Stimulated activated CD8-positive, alpha-beta memory T cell treated with anti-CD3 and anti-CD28 coated beads, Interleukin-12 subunit alpha, Interleukin-12 subunit beta, amount 100 ng/mL, for 4 hours (primary cell): ENCODE measurements around the gene LINGO1.

ENCODE experiments used
- DNase-seq: peaks from one replicate; pipeline ENCODE4 v3.0.0-alpha.2; 2020; ENCODE audit warnings: low read depth

The LINGO1 gene

DNA sequence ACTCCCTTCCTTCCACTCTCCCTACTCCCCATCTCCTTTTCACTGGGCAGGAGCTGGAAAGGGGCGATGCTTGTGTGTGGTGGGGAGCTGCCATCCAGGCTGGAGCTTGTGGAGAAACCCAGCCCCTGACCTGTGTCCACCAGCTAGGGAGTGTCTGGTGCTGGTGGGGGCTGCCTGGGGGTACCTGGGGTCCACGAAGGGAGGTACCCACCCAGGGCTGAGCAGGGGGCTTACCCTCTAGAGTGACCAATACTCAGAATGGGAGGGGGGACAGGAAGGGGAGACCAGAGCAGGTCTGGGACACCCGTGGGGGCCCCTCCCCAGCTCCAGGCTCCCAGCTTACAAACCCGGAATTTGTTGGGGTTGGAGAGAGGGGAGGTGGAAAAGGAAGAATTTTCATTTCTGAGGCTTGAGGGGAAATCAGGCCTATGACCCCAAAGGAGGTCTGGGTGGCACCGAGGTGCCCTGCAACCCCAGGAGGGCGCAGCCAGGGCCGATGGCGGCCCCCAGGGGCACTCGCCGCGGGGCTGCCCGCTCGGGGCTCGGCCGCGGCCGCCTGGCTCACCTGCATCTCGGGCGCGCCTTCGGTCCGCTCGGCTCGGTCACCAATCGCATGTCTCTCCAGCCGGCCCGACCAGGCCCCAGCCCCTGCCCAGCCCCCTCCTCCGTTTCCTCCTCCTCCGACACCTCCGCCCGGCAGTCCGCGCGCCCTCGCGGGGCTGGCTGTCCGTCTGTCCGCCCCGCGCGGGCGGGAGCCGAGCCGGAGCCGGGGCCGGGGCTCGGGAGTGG, 773 bp downstream of the LINGO1 start:
- DNase-seq, result no peak

DNA sequence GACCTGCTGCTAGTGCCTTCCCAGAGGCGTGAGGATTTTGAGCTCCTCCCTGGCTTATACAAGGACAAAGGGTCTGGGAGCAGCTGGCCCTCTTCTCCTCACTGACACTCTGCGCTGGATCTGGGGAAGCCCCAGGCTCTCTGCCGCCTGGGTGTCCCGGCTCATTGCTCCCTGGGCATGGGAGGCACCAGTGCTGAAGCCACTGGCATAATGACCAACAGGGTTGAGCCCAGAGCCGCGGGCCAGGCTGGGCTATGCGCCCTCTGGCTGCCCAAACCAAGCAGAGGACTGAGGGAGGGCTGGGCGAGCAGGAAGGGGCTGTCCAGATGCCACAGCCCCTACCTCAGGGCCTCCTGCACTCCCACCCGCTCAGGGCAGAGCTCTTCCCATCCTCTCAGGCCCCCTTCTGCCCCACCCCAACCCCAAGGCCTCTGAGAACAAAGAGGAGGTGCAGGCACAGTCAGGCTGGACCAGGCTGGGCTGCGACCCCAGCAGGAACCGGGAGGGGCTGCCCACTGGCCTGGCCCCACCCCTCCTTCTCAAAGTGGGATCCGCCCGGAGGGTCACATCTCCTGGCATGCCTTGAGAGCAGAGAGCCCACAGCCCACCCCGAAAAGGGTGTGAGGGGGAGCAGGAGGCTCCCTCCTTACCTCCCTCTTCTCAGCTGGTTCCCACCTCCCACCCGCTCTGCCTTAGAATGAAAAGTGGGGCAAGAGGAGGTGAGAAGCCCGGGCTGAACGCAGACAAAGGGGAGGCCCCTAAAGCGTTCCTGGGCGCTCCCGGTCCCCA, 1.6 kb downstream of the LINGO1 start:
- no peak for DNase-seq

DNA sequence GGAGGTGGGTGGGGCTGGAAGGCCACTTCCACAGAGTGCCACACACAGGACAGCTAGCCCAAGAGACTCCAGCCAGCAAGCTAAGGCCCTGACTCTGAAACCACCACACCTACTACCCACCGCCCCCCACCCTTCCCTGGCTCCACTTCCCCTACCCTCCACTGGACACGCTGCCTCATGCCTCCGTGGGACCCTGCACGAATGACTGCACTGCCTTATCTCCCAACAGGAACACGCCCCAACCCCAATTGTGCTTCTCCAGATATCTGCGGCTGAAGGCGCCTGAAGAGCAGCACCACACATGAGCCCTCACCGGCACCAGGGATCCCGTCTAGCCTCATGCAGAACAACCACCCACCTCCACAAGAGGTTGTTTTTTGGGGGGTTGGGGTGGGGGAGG, 2.7 kb downstream of the LINGO1 start:
- no peak for DNase-seq

DNA sequence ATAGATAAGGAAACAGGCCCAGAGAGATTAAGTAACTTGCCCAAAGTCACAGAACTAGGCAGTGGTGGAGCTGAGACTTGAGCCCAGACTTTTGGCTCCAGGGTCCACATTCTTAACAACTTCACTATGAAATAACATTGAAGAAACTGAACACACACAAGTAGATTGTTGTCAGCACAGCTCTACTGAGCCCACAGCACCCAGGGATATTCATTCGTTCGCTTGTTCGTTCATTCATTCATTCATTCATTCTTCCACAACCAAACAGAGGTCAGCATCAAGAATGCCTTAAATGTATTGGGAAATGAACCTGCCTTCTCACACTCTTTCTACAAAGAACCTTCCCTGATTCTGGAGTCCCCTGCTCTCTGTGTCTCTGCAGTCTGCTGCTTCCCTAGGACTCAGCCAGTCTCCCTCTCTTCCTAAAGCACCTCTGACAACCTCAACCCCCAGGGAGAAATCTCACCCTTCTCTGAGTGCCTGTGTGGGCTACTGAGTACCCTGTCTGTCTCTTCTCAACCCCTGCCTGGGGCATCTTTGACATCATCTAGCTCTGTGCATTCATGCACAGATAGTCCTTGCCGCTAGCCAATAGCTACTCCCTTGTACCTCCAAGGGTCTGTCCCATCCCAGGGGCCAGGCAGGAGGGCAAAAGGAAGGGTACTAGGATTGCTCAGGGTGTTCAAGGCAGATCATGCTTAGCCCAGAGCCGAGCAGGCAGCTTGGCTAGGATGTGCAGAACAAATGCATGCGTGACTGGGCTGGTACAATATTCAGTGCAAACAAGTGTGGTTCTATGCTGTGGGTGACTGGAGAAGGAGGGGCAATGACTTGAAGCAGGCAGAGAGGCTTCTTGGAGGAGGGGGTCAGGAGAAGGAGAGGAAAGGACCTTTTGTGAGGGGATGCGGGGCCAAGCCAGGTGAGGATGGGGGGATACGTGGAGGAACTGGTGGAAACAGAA, 3.4 kb downstream of the LINGO1 start:
- no peak for DNase-seq

DNA sequence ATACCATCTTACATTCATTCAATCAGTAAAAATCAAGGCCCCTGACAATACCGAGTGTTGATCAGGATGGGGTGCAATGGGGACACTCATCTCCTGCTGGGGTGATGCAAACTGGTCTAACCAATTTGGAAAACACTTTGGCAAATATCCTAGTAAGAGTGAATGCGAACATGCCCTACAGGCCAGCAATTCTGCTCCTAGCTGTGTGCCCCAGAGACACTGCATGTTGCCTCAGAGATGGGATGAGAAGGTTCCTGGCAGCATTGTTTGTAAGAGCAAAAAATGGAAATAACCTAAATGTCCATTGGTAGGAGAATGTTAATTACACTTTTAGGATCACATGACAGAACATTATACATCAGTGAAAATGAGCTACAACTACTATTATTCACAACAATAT, 4.7 kb downstream of the LINGO1 start:
- no peak for DNase-seq

DNA sequence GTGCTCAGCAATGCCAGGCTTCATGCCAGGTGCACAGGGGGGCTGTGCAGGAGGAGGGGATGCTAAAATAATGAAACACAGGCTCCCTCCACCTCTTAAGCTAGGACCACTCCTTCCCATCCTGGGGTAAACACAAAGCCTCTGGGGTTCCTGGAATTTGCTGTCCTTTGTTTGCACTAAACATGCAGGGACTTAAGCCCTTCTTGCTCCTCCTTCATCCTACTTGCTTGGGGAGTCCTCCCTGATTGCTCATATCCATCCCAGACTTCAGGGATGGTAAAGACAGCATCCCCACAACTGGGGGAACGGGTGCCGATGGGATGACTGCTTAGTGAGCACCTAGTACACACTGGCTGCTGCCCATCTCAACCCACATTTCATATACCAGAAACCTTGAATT, 5.1 kb downstream of the LINGO1 start:
- DNase-seq, result no peak

DNA sequence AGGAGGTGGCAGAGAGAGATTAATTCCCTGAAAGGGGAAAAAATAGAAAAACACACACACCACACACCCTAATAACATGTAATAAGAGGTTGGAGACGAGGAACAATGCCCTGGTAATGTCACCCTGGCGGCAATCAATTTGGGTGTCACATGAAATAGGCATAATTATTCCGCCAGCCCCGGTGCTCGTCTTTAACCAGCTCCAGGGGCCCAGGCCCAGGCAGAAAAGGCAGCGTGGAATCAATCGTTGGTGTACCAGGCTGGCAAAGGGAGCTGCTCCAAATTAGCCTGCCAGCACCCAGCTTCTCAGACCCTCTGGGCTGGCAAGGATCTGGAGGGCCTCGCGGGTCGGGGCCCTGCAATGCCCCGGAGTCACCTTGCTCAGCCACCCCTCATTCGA, 5.6 kb downstream of the LINGO1 start:
- no peak for DNase-seq

DNA sequence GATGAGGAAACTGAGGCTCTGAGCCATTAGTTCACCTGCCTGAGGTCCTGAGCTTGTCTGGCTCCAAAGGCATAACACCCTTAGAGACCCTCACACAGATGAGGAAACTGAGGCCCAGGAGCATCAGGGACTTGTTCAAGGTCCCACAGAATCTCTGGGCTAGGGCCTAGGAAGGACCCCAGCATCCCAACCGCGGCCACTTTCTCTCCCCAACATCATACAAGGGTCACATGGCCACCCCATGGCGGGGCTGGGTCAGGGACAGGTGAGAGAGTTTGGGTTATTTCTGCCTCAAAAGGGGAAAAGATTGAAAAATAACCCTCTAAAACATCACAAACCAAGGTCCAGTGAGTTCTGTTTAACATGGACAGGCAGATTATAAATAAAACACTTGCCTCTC, 6.7 kb downstream of the LINGO1 start:
- no peak for DNase-seq

DNA sequence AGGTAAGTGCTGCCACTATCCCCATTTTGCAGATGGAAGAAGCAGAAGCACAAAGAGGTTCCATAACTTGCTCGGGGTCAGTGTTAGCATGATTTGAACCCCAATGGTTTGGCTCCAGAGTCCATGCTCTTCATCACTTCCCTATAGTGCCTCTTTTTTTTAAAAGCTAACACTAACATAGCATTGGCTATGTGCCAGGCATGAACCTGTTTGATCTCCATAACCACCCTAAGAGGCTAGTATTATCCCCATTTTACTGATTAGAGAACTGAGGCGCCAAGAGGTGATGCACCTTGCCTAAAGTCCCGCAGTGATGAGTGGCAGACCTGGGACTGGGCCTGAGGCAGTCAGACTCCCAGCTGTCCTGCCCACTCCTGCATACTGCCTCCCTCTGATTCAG, 7.3 kb downstream of the LINGO1 start:
- DNase-seq, result no peak

DNA sequence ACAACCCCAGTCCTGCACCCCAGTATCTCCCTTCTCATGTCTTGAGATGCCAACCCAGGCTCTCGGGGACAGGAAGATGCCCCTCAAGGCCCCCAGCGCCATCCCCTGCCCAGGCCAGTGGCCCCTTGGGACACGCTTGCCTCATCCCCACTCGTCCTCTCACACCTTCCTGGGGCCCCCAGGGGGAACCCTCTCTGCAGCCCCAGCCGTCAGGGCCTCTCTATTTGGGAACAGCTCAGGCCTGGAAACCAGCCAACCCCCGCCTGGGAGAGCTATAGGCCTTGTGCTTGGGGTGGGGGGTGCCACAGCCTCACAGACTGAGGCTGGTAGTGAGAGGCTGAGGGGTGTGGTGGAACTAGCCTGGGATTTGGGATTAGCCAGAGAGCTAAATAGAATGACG, 7.8 kb downstream of the LINGO1 start:
- no peak for DNase-seq

DNA sequence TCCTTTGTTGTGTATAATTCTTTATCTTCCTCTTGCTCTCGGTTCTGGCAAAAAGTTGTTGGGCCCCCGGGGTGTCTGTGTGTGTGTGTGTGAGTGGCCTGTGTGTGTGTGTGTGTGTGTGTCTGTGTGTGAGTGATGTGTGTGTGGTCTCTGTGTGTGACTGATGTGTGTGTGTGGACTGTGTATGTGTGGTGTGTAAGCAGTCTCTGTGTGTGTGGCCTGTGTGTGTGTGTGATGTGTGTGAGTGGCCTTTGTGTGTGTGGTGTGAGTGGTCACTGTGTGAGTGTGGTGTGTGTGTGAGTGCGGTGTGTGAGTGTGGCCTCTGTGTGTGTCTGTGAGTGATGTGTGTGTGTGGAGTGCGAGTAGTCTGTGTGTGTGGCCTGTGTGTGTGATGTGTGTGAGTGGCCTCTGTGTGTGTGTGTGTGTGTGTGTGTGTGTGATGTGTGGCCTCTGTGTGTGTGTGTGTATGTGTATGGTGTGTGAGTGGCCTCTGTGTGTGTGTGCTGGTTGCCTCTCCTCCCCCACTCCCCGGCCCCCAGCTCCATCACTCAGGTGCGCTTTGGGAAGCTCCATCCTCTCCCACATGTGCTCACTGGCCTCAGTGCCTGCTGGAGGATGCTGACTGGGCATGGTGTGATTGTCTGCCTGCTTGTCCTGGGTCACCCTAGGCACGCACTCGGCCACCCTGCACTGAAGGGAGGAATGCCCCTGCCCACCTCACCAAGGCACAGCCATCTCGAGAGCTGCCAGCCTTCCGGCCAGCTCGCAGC, 8.8 kb downstream of the LINGO1 start:
- no peak for DNase-seq

DNA sequence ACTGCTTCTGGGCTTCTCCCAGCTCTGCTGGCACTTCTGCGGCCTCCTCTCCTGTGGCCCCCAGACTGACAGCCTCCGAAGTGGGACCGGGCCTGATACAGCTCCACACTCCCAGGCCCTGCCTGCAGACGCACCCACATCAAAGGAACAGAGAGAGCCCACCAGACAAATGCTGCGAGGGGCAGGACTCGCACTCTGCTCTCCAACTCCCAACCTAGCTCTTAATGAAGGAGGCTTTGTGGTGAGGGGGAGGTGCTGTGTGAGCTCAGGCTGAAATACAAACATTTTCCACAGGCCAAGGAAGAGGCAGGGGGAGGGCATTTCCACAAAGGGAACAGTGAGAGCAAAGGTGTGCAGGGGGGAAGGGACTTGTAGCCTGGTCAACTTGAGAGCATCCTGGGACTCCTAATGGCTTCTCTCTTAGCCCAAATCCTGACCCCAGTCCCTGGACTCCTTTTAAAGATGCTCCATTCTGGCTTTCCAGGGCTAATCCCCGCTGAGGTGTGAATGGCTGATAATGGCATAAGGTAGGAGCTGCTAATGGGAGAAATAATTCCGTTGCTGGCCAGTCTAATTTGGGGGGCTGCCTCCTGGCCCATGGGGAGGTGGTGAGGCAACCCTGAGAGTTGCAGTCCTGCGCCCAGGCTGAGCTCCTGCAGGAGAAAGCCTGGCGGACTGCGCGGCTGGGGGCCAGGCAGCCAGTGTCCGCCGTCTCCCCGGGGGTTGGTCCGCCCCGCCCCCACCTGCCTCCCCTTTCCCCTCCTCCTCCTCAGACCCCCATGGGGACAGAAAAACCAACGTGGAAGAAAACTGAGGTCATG, 9.6 kb downstream of the LINGO1 start:
- DNase-seq, result no peak

DNA sequence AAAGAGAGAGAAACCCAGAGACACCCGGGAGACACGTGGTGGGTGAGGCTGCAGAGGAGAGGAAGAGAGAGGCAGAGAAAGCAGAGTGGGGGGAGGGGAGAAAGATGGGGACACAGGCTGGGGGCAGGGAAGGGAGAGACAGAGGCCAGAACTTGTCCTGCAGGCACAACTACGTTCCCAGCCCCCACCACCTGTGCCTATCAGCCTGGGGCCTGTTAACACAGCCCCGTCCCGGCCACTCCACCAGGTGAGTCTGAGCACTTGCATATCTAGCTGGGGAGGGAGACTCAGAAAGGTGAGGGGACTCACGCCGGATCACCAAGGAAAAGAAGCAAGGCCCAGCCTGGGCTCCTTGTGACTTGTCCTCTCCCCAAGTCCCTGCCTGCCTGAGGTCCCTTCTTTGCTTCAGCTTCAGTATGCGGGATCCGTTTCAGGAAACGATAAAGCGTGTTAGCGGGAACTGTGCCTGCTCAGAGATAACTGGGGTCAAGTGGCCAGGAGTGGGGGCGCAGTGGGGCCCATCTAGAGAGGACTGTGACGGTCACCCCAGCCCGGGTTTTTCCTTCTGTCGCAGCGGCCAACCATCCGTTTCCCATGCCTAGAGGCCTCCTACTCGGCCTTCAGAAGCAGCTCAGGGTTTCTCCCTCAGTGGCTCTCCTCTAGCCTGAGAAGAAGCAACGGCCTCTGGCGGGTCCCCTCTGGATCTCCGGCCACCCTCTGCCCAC, 10.3 kb downstream of the LINGO1 start:
- DNase-seq, result no peak

DNA sequence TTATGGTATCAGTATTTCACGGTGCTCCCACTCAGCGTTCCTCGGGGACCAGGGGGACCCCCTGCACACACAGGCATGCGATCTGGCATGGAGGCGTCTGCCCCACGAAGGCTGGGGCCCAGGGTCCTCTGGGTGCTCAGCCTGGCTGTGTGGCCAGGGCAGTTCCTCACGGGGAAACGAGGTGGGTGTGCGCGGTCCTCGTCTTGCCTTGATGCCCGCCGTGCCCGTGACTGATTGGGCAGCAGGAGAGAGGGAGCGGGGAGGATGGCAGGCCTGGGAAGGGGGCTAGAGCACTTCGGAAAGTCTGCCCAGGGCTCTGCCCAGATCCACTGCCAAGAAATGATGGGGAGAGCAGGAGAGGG, 10.9 kb downstream of the LINGO1 start:
- DNase-seq, result no peak

DNA sequence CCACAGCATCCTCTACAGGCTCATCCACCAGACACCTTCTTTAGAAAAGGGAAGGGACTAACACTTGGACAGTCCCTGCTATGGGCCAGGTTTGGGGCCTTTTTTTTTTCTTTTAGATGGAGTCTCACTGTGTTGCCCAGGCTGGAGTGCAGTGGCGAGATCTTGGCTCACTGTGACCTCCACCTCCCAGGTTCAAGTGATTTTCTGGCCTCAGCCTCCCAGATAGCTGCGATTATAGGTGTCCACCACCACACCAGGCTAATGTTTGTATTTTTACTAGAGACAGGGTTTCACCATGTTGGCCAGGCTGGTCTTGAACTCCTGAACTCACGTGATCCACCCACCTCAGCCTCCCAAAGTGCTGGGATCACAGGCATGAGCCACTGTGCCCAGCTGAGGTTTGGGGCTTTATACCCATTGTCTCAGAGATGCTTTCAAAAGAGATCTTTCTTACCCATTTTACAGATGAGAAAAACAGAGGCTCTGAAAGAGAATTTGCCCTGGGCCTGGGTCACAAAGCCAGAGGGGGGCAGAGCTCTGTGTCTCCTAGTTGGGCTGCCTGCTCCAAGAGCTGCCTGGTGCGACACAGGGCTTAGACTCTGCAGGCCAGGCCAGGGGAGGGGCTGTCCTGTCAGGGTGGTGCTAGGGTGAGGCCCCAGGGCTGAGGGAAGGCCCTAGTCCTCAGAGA, 11.6 kb downstream of the LINGO1 start:
- no peak for DNase-seq

DNA sequence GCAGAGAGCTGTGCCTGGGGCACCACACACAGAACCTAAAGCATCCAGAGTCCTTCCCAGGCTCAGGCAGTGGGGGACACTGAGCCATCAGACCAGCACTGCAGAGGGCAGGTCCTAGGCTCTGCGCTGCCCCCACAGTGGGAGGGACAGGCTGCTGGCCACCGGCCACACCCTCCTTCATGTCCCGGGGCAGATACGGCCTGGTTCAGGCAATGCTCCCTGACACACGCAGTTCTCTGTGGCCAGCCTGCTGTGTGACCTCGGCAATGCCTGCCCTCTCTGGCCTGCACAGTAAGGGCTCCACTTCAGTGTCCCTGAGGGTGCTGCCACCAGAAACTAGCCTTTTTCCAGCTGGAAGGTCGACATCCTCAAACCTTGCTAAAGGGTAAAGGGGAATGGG, 12.4 kb downstream of the LINGO1 start:
- no peak for DNase-seq

DNA sequence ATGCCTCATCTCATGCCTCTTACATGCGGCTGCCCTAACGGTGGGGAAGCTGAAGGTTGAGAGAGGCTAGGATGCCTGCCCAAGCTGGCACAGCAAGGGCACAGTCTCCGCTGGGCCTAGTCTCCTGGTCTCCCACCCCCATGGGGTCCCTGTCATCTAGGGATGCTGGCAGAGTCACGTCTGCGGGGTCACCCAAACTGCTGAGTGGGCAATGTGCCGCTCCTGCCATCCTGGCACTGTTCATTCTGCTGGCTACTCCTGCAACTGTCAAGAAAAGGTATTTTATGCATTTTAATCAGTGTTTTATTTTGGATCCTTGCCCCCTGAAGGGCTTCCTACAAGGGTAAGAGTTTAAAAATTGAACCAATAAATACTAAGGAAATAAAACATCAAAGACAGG, 12.8 kb downstream of the LINGO1 start:
- no peak for DNase-seq

DNA sequence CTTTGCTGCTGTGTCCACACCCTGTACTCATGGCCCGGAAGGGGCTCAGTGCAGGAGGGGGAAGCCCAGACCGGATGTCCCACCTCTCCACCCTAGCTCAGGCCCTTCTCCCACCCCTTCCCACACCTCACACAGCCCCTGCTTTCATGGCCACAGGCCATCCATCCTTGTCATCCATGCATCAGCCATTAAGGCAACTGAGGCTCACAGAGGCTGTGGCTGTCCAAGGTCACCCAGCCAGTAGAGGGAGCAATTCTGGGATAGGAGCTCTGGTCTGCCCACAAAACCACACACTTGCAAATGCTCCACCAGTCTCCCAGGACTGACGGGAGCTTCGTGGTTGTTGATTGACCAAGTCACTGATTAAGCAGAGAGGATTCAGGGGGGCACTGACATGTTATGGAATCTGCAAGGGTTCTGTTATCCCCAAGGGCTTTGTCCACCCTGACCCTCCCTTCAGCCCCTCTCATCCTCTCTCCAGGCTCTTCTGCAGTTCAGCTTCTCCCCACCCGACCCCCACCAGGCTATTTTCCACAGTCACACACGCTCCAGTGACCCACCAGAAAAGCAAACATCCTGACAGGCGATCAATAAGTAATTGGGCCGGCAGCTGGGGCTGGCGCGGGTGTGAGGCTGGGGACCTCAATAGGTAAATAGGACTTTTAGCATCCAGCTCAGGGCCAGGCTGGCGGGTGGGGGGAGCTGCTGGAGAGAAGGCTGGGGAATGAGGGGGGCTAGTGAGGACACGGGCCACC, 15.1 kb downstream of the LINGO1 start:
- DNase-seq, result no peak

DNA sequence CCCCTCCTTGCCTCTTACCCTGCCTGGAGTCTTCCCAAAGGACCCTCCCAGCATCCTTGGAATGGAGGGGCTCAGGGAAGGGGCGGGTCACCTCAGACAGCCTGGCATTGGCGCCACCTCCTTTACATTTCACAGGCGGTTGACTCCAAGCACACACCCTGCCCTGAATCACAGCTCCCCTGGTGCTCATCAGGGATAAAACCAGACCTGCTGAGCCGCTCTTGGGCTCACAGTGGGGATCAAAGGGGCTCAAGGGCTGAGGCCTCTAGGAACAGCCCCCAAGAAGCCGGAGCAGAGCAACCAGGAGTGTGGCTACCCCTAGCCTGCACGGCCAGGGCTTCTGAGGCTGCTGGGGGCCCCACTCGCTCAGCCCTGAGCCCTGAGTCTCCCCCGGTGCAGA, 16.6 kb downstream of the LINGO1 start:
- no peak for DNase-seq
